GM19193 (cell line): ENCODE data around the gene CYP2J2.

Experiments
- POLR2A ChIP-seq: IDR thresholded peaks from 4 replicates; pipeline ENCODE4 v1.6.1; 2011; ENCODE audit not compliant: insufficient read depth, insufficient read length; ENCODE audit errors: extremely low read depth

Gene CYP2J2, protein sequence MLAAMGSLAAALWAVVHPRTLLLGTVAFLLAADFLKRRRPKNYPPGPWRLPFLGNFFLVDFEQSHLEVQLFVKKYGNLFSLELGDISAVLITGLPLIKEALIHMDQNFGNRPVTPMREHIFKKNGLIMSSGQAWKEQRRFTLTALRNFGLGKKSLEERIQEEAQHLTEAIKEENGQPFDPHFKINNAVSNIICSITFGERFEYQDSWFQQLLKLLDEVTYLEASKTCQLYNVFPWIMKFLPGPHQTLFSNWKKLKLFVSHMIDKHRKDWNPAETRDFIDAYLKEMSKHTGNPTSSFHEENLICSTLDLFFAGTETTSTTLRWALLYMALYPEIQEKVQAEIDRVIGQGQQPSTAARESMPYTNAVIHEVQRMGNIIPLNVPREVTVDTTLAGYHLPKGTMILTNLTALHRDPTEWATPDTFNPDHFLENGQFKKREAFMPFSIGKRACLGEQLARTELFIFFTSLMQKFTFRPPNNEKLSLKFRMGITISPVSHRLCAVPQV

DNA sequence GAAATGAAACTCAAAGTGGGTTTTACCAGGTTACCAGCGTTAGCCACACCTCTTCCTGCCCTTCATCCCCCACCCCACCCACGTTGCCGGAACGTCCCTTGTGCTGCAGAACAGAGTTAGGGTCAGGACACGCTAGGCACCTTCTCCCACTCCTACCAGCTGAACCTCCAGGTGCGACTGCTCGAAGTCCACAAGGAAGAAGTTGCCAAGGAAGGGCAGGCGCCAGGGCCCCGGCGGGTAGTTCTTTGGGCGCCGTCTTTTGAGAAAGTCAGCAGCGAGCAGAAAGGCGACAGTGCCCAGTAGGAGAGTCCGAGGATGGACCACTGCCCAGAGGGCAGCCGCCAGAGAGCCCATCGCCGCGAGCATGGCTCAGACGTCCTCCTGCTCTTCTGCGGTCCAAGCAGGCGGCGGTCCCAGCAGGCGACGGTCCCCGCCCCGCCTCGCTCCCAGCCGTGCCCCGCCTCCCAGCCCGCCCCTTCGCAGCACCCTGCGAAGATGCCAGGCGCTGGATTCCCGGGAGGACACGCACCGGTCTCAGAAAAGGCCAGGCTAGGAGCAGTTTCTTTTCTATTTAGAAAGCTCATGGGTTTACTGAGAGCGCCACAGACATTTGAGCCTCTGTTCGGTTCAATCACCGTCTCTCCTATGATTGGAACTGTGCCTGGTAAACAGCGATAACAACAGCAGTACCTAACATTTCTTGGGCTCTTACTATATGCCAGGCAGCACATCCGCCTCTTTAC is at the start of gene CYP2J2:
Gene CYP2J2, minus strand, starts transcription at position 393 of the 743 bp plus-strand sequence. Its CDS starts 27 bp downstream, at position 366.
- TF ChIP-seq POLR2A: no peak

DNA sequence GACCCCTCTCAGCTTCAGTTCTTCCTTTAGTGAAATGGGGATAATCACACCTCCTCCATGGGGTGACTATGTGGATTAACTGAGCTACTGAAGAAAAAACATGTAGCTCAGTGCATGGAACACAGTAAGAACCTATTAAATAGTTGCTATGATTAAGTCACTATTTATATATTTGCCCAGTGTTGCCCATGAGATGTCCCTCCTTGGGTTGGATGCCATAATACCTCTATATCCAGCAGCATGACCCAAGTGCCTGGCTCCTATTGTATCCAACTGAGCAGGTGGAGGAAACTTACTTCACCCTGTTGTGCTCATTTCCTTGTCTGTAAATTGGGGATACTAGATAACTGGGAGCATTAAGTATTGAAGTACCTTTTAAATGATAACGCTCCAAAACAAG is 47.1 kb upstream of the CYP2J2 start:
- no peak for TF ChIP-seq POLR2A

DNA sequence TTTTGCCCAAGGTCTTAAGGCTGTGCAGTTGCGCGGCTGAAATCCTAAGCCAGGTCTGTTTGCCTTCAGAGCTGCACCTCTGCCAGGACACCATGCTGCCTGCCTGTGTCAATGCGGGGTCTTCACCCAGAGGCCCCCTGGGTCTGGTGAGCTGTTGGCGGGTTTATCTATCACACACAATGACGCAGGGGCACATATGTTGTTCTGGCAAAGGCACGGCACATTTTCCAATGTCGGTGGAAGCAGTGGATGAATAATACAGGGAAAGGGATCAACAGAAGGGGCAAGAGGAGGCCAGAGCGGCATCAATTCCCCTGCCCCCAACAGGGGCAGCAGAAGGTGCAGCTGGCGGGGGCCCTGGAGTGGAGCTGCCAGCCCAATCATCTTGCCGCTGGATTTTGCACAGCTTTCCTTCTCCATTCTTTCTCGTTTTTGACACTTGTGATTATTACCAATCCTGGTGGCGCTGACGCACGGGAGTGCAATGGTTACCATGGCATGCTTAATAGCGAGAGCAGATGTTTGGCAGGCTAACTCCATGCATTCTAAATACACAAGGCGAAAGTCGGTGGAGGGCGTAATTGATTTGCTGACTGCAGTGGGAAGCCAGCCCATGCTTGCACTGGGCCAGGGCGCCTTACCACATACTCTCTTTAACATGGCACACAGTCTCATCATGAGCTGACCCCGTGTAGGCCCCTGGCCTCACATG is 45.8 kb upstream of the CYP2J2 start:
- TF ChIP-seq POLR2A: no peak

DNA sequence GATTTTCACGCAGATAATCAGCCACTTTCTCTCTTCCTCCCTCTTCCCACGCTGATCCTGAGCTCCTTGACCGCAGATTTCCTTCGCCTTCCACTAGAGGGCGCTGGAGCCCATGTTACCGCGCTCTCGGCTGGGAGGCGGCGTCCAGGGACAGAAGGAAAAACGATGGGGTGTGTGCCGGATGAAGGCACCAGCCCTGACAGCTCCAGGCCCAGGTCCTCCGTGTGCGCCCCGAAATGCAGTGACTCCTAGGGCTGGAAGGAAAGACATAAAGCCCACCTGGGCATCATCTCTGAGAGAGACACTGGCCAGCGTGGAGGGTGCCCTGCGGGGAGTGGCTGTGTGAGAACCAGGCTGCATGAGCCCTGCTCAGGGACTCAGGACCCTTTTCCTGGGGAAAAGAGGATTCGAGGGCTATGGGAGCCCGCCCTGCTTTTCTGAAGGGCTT is 44.9 kb upstream of the CYP2J2 start:
- no peak for TF ChIP-seq POLR2A

DNA sequence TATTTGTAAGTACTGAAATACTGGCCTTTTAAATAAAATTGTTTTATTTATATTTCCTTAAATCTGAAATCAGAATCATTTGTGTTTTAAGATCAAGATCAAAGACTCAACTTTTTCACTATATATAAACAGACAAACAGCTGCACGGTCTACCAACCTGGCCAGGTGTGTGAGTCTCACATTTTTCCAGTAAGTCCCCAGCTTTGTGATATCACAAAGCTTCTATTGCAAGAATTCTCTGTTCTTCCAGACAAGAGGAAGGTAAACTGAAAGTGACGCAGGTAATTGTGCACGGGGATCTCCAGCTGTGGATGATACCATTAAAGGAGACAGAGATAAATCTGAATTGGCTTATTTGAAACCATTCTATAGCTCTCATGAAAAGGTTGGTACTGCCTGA is 41.2 kb upstream of the CYP2J2 start:
- TF ChIP-seq POLR2A: no peak

DNA sequence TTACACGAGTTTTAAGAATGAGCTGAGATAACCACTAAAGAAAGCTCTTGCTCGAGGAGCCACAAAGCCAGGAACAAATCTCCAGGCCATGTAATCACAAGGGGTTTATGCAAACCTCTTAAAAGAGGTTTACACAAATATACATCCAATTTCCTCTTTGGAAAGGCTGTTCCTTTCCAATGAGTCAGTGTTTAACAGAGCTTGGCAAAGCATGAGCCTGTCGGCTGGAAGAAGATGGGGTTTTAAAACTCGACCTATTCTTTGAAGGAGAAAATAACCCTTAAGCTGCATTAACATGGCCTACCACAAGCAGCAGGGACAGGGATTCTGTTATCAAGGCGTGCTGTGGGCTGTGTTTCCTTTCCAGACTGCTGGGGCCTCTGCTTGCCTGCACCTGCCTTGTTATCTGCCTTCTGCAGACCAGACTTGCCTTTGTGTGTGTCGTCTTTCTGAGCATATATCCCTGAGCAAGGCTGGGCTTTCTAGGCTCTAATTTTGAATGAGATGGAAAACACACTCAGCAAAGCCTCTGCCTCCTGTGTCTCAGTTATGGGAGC is 40.6 kb upstream of the CYP2J2 start:
- TF ChIP-seq POLR2A: no peak

DNA sequence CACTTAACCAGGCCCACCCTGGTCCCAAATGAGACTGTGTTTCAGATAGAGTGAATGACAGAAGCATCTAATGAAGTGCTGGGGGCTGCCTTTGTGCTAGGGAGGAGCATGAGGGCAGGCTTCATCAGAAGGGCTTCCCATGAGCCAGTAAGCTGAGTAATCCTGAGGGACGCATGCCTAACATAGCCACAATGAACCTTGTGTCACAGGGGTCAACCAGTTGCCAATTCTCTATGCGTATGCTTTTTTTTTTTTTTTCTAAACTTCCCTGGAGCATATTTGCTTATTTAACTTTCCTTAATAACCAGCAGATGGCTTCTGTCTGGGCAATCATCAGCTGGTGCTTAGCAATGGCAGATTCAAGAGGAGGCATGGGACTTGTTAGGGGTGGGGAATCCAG is 25.5 kb upstream of the CYP2J2 start:
- TF ChIP-seq POLR2A: no peak

DNA sequence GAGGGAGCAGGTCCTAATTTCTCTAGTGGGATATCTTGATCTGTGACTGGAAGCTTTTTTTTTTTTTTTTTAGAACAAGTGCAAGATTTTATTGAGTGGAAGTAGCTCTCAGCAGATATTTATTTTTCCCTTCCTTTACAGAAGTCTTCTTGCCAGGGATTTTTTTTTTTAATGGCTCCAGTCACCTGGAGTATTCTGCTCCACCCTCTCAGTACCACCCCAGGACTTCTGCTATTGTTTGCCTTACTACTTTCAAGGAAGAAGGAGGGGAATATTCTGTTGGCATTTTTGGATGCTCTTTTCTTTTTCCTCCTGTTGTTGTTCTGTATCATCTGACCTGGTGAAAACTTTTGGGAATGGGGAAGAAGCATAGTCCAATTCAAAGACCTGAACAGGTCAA is 23.1 kb upstream of the CYP2J2 start:
- no peak for TF ChIP-seq POLR2A

DNA sequence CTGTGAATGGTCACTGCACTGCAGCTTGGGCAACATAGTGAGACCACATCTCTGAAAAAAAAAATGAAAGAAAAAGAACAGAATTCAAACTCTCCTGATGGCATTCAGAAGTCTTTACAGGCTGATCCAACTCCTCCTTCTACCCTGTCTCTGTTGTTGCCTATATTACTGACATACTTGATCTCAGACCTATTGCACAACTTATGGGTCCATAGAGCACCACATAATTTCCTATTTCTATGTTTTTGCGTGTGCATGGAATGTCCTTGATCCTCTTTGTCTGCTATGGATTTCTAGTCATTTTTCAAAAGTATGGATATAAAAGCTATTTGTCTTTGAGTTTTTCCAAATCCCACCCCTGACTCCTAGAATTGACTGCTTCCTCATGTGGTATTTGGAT is 22.4 kb upstream of the CYP2J2 start:
- no peak for TF ChIP-seq POLR2A

DNA sequence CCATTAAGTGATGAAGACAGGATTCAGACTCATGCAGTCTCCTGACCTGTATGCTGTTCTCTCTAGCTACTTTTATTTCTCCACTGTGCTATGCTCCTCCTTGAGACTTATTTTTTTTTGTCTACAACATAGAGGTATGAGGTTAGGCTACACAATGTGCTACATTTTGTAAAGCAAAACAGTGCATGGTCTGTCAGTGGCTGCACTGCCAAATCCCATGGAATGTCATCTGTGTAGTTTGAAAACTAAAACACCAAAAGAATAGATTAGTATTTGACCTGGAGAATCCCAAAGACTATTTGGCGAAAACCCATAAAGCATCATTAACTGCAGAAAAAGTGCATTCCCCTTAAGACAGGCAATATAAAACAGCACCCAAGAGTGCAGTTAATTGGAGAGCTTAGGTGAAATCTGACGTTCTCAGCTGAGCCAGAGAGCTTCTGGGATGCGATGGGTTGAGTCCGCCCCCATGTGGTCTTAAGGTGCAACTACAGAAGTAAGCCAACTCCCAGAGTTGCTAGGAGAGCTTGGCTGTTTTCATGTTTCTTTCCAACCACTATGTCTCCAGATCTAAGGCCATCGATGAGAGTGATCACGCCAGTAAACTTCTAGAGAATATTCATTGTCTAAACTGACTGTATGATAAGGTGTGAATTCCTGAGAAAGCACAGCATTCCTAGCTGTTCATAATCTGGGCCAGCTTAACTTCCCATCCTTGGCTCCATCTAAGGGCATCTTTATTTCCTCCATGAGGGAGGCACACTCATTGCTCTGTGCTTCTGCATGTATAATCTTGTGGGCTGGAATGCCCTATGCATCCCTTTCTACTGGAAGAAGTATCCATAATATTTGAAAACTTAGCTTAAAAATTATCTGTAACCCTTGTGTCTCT is 20.7 kb upstream of the CYP2J2 start:
- TF ChIP-seq POLR2A: no peak

DNA sequence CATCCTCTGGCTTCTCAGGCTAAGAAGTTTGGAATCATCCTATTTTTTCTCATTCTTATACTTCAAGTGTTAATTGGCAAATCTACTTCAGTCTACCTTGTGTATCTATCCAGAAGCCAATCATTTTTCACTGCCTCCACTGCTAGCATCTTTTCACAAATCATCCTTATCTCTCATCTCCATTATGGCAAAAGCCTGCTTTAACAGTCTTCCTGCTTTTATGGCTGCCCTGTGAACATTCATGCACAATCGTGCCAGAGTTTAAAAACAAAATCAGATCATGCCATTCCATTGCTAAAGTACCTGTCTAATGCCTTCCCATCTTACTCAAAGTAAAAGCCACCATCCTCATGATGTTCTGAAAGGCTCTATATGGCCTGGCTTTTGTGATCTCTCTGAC is 19.2 kb upstream of the CYP2J2 start:
- no peak for TF ChIP-seq POLR2A

DNA sequence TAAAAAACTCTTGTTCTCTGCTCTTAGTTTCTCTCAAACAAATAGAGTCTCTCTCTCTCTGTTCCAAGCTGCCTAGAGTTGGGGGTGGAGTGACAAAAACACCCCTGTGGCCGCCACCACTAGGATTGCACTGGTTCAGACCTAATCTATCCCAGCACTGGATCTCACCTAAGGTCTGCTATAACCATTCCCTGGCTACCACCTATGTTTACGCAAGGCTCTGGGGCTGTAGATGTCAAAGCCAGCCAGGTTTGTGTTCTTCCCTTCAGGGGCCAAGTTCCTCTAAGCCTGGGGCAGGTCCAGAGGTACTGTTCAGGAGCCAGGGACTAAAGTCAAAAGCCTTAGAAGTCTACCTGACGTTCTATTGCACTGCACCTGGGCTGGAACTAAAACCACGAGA is 12.8 kb upstream of the CYP2J2 start:
- no peak for TF ChIP-seq POLR2A

DNA sequence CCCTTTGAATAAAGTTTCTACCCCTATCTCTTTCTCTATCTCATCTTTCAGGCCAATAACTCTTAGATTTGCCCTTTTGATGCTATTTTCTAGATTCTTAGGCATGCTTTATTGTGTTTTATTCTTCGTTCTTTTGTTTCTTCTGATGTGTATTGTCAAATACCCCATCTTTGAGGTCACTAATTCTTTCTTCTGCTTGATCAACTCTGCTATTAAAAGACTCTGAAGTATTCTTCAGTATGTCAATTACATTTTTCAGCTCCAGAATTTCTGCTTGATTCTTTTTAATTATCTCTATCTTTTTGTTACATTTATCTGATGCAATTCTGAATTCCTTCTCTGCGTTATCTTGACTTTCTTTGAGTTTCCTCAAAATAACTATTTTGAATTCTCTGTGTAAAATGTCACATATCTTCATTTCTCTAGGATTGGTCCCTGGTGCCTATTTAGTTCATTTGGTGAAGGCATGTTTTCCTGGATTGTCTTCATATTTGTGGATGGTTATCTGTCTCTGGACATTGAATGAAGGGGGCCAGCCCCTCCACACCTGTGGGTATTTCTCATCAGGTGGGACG is 11.2 kb upstream of the CYP2J2 start:
- TF ChIP-seq POLR2A: no peak
